GM12873 (cell line): ENCODE data around the gene KIAA0753.

Experiments
- TF ChIP-seq, protein P1 (sequence below): IDR thresholded peaks from 2 replicates; pipeline ENCODE4 v1.5.1; 2012; ENCODE audit warnings: low read depth, mild to moderate bottlenecking, moderate library complexity, low read length, control low read depth; ENCODE audit not compliant: insufficient read depth; ENCODE audit errors: missing control alignments

The KIAA0753 gene

DNA sequence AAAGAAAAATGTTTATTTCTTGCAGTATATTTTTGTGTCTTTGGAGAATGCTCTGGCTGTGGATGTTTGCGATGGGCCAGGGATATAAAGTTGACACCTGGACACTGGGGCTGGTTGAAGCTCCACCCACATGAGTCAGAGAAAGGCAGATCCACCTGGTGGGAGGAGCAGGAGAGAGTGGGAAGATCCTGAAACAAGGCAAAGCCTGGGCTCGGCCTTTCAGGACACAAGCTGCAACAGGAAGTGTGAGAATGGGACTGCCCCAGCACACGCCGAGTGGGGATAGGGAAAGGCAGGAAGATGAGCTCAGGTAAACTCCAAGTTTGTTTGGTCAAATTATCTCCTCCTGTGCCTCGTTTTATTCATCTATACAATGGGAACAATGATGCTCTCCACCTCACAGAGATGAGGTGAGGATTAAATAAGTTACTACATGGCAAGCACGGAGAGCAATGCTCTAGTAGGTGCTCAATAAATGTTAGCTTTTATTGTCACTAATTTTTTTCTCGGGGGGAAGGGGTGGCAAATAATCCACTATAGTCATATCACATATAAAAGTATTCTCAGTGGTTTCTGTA is 62.7 kb downstream of the KIAA0753 start:
- TF ChIP-seq, protein P1, sequence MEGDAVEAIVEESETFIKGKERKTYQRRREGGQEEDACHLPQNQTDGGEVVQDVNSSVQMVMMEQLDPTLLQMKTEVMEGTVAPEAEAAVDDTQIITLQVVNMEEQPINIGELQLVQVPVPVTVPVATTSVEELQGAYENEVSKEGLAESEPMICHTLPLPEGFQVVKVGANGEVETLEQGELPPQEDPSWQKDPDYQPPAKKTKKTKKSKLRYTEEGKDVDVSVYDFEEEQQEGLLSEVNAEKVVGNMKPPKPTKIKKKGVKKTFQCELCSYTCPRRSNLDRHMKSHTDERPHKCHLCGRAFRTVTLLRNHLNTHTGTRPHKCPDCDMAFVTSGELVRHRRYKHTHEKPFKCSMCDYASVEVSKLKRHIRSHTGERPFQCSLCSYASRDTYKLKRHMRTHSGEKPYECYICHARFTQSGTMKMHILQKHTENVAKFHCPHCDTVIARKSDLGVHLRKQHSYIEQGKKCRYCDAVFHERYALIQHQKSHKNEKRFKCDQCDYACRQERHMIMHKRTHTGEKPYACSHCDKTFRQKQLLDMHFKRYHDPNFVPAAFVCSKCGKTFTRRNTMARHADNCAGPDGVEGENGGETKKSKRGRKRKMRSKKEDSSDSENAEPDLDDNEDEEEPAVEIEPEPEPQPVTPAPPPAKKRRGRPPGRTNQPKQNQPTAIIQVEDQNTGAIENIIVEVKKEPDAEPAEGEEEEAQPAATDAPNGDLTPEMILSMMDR, result no peak

DNA sequence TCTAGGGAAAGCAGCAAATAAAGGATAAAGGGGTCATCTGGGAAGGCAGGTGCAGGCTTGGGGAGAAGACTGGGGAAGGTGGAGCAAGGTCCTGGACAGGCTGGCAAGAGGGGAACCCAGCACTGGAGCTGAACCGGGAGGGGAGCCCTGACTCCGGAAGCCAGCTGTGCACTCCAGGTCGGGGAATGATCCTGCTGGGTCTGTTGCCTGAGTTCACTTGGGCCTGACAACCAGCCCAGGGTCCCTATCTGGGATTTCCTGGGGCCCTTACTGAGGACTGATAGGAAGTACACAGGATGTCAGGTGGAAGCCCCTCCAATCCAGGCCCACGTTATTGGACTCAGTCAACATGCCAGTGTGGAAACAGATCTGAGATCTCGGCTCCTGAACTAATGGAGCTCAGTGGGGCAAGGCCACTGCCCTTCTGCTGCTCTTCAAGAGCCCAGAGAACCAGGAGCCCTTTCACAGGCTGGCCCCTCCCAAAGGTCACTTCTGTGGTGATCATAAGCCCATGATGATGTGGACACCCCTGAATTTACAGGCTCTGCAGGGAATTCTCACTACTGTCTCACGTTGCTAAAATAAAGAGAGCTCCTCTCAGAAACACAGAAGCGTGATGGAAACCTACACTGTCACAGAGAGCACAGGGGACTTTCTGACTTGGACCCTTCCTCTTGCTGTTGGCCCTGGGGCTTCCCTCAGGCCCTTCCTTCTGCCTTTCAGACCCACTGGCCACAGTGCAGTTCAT is 64.3 kb downstream of the KIAA0753 start:
- TF ChIP-seq, protein P1, result no peak

DNA sequence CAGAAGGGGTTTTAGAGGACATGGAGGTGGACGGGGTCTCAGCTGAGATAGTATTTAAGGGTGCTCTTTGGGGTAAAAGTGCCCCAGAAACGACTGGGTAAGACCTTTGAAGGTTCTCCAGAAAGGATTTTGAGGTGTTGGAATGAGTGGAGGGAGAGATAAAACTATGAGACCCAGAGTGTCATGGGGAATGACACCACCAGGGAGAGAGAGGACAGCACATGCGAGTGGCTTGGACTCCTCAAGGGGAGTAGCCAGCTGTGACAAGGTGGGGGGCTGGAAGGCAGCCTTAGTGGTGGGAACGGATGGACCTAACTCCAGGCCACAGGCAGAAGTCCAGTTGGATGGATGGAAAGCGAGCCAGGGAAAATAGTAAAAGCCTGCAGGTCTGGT is 64.9 kb downstream of the KIAA0753 start:
- TF ChIP-seq, protein P1, result no peak

DNA sequence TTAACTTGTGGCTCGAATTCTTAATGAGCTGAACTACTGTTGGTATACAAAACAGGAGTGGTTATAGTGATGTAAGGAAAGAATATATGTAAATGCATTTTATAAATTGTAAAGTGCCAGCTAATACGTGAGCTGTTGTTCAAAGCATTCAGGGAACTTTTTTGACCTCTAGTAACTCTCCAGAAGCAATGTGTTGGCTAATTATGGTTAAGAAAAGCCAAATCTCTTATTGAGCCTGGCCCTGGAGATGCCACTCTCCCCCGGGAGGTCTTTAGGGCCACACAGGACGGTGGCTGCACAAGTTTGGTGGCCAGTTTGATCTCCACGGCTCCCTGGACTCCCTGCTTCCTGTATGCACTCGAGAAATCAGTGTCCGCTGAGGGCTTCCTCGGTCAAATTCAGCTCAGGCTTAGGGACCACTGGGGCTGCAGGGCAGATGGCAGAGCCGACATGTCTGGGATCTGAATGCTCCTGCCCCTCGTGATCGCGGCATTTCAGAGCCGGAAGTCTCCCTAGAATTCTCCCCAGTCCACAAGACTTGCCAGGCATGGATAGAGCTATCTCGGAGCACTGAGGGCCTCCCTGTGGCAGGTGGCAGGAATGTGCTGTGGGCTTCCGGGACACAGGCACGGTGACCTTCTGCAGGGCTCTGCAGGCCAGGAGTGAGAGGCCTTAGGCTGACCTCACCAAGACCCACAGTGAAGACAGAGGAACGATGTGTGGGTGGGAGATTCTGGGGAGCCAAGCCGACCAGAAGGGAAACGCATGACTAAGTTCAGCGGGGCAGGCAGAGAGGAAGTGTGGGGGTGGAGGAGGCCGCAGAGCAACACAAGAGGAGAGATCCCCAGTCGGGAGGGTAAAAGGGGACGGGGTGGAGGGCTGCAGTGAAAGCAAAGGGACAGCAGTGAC is 65.6 kb downstream of the KIAA0753 start:
- TF ChIP-seq, protein P1, result no peak

DNA sequence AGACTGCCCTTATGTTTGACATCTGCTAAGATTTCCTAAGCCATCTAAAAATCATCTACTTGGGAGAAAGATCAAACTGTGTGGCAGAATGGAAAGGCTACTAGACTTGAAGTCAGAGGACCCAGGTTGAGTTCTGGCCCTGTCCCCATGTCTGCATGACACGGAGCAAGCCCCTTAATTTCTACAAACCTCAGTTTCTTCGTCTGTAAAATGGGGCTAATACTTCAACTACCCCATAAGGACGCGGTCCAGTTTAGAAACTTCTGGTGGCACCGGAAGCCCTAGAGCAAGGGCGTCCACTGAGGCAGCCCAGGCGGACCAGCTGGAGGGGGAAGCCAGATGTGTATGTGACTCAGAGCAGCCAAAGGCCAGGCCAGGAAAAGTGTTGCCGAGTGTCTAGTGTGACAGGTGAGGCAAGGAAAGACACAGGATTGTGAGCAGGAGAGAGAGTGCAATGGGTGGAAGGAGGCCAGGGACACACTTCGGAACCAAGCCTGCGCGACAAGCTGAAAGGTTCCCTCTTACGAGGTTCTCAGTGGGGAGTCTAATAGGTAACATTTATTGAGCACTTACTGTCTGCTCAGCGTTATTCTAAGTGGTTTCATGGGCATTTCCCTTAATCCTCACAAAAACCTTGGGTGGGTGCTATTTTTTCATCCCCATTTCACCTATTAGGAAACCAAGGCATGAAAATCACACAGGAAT is 66.4 kb downstream of the KIAA0753 start:
- TF ChIP-seq, protein P1, result no peak

DNA sequence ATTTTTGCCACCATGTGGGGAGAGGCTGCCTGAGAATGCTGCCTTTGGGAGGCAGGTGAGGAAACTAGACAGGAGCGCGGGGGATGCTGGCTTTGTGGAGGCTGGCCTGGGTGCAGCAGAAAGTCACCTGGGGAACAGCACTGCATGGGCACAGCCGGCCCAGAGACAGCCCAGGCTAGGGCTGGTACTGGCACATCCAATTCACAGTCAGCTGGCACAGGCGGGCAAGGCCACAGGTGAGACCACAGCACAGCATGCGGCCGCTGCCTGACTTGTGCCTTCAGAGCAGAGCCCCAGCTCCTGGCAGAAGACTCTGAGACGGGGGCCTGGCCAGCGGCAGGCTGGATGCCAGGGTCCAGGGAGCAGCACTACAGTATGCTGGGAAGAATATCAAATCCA is 67.5 kb downstream of the KIAA0753 start:
- TF ChIP-seq, protein P1, result no peak
